Right lobe of liver (tissue), 4 donors: ENCODE measurements around the gene PGA4.

ENCODE experiments used
- POLR2A ChIP-seq: fragments of 450-650 bp; IDR thresholded peaks from one replicate; pipeline ENCODE4 v1.6.1; 2017; ENCODE audit warnings: antibody characterized with exemption, mild to moderate bottlenecking
- TF ChIP-seq, protein P1 (sequence below), 4 donors: fragments of 200-600 bp in 3 of 4; fragments of 450-650 bp in 1 of 4; IDR thresholded peaks; one replicate each; pipeline versions ENCODE4 v1.5.1 to v1.8.0; 2016 to 2022; ENCODE audit warnings: antibody characterized with exemption in 4 of 4, mild to moderate bottlenecking in 2 of 4
- donor health status: DM: no; HTN: no; CAD: no.
- donor health status: DM: no; HTN: no; CAD: no.
- donor health status: DM: no; HTN: yes; CAD: no.

DNA sequence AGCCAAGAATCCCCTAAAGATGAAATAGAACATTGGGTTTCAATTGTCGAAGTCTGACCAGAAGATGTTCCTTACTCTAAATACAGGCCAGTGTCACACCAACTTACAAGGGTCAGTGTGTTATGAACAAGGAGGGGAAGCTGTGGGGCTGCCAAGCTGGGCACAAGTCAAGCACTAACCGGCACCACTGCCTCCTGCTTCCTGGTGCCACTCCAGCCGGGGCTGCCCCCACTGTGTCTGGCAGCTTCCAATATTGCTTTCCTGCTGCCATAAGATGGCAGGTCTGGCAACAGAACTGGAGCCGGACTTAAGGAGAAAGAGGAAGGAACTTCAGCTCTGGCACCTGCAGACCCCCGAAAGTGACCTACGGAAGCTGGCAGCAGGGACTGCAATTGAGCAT lies 47.2 kb upstream of the PGA4 start:
- no peak for TF ChIP-seq POLR2A
- TF ChIP-seq, protein P1, sequence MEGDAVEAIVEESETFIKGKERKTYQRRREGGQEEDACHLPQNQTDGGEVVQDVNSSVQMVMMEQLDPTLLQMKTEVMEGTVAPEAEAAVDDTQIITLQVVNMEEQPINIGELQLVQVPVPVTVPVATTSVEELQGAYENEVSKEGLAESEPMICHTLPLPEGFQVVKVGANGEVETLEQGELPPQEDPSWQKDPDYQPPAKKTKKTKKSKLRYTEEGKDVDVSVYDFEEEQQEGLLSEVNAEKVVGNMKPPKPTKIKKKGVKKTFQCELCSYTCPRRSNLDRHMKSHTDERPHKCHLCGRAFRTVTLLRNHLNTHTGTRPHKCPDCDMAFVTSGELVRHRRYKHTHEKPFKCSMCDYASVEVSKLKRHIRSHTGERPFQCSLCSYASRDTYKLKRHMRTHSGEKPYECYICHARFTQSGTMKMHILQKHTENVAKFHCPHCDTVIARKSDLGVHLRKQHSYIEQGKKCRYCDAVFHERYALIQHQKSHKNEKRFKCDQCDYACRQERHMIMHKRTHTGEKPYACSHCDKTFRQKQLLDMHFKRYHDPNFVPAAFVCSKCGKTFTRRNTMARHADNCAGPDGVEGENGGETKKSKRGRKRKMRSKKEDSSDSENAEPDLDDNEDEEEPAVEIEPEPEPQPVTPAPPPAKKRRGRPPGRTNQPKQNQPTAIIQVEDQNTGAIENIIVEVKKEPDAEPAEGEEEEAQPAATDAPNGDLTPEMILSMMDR (IDR thresholded peaks at IDR 0.05) = no peak
